Dedifferentiated amniotic fluid mesenchymal stem cell (primary cell): ENCODE data around the gene RAB5IF.
A peak's percentile ranks its signal among the peaks of the same experiment; 100 is the strongest.
"Not testable (repeated sequence)": the region's sequence is repeated elsewhere in the genome, so short reads cannot be mapped to it uniquely, and the experiment has no call there.

Experiments
- DNase-seq: peaks from one replicate; pipeline ENCODE4 v3.0.0-alpha.2; 2016; ENCODE audit errors: extremely low spot score

Gene RAB5IF

DNA sequence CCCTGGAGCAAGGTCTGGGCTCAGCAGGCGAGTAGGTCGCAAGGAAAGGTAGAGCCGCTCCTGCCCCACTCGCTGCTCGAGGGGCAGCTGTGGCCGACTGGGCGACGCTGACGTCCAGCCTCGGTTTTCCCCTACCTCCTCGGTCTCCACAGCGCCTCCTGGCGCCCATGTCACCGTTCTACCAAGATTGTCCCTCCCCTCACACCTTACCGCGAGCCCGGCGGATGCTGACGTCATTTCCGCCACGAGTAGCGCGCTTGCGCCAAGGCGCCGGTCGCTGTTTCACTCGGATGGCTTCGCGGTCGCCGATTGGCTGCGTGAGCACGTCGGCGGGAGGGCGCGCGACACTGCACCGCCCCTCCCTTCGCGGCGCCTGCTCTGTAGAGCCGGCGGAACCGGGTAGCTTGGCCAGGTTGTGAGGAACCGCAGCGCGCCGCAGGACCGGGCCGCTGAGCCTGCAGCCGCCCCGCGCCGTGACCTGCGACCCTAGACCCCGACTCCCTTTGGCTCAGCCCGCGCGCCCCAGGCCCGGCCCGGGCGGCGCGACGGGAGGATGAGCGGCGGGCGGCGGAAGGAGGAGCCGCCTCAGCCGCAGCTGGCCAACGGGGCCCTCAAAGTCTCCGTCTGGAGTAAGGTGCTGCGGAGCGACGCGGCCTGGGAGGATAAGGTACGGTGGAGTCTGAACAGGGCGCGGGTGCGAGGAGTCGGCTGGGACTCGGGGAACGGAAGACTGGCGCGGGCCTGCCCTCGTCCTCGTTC is at the start of gene RAB5IF:
RAB5IF (plus strand) TSS at position 381 of the 759 bp plus-strand sequence; CDS start at position 554, 173 bp downstream.
- peak; percentile 97 for DNase-seq

DNA sequence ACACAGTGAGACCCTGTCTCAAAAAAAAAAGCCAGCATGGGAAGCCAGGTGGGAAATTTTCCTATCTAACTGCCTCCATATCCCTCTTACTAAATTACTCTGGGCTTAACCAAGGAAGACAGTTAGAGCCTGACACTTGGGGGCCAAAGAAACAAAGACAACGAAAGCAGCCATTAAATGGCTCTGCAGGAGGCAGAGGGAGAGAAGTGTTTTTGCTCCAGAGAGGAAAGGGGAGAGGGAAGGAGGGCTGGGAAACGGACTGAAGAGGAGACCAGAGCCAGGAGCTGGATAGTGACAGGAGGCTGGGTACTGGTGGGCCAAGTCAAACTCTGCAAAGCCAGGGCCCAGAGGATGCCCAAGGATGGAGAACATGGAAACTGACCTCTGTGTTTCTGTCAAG is 42.9 kb upstream of the RAB5IF start:
- DNase-seq: no peak

GRCh38 chr20:36563374-36563773 is 42.2 kb upstream of the RAB5IF start:
- DNase-seq: no peak

DNA sequence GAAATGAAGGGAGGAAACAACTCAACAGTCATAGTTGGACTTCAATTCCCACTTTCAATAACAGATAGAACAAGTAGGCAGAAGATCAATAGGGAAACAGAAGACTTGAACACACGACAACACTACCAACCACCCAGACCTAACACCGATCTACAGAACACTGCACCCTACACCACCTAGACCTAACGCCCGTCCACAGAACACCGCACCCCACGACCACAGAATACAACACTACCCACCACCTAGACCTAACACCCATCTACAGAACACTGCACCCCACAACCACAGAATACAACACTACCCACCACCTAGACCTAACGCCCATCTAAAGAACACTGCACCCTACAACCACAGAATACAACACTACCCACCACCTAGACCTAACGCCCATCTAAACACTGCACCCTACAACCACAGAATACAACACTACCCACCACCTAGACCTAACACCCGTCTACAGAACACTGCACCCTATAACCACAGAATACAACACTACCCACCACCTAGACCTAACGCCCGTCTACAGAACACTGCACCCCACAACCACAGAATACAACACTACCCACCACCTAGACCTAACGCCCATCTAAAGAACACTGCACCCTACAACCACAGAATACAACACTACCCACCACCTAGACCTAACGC is 41.4 kb upstream of the RAB5IF start:
- DNase-seq: not testable (repeated sequence)

DNA sequence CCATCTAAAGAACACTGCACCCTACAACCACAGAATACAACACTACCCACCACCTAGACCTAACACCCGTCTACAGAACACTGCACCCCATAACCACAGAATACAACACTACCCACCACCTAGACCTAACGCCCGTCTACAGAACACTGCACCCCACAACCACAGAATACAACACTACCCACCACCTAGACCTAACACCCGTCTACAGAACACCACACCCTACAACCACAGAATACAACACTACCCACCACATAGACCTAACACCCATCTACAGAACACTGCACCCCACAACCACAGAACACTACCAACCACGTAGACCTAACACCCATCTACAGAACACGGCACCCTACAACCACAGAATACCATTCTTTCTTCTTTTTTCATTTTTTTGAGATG is 40.9 kb upstream of the RAB5IF start:
- not testable (repeated sequence) for DNase-seq

- DNase-seq: no peak
These were observed 40.1 kb upstream of the RAB5IF start for GRCh38 chr20:36565520-36565919.

DNA sequence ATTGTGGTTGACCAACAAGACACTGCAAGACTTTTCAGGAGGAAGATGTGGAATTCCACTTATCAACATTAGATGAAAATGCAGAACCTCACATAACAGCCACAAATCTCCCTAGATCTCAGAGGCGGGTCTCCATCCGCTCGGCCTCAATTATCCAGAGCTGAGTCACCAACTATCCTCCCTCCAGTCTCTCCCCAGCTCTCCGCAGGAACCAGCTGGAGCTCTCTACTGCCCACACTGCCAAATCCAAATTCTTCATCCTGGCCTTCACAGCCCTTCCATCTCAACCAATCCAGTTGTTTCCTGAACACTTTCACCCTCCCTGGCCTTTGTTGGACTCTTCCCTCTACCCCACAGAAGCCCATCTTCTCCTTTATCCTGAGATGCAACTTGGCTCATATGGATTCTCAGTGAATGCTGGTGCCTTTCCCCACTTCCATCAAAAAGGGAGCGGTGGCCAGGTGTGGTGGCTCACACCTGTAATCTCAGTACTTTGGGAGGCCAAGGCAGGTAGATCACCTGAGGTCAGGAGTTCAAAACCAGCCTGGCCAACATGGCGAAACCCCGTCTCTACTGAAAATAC is 35.6 kb upstream of the RAB5IF start:
- DNase-seq: peak; percentile 45

DNA sequence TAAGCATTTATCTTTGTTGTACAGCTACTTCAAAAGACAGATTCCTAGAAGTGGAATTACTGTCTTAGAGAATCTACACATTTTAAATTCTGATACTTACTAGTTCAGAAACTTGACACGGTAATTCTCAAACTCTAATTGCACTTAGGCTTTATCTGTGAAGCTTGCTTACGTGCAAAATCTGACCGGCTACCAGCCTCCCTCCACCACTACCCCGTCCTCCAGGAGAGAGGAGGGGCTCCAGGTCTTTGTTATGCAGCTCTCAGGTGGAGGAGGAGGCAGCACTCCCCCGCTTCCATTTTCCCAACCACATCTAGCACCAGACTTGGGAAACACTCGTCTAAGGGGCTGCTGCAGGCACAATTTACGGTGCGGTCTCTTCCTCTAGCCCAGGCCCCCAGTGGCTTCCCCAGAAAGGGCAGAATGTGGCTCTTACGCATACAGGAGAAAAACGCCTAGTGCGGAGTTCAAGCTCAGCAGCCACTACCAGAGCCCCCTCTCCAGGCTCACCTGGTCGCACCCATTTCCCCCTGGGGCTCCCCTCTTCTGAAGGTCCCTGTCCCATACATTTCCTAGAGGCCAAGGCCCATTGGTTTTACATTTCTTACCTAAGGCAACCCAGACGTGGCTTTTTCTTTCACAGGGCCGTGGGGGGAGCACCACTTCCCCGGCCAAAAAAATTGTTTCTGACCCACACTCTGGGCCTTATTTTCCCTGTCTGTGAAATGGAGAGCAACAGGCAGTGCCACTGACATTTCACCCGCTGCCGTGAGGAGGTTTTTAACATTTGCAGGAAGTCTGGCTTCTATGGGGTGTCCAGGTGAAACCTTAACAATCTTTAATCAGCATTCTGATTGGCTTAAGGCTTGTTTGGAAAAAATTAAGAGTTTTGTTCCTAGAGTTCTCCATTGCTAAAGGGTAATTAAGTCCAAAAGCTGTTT is 33.7 kb upstream of the RAB5IF start:
- DNase-seq: no peak

- no peak for DNase-seq
These were observed 32.9 kb upstream of the RAB5IF start for GRCh38 chr20:36572701-36573102.

GRCh38 chr20:36573103-36573797 is 32.3 kb upstream of the RAB5IF start, which contains the start of gene TGIF2:
Gene TGIF2 (plus strand): TSS chr20:36573597. CDS start chr20:36578775, 5,178 bp downstream.
- DNase-seq: no peak

DNA sequence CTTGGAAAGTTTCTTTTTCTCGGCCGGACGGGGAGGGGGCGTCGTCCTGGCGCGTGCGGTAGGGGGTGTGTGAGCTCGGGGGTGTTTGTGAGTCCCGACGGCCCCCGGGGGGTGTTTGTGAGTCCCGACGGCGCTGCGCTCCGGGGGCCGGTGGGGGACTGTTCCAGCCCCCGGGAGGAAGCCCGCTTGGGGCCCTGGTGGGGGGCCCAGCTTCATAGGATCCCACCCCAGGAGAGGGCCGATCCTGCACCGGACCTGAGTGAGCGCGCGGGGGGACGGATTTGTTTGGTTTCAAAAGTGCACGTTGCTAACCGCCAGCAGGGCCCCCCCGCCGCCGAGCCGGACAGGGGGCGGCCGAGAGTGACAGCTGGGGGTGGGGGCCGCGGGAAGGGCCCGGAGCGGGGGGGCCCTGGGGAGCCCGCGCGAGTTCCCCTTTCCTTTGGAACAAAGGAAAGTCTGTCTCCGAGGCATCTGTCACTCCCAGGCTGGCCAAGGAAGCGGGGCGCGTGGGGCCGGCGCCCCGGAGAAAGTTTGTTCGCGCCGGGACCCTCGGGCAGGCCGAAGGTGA is 31.7 kb upstream of the RAB5IF start:
- DNase-seq: no peak

DNA sequence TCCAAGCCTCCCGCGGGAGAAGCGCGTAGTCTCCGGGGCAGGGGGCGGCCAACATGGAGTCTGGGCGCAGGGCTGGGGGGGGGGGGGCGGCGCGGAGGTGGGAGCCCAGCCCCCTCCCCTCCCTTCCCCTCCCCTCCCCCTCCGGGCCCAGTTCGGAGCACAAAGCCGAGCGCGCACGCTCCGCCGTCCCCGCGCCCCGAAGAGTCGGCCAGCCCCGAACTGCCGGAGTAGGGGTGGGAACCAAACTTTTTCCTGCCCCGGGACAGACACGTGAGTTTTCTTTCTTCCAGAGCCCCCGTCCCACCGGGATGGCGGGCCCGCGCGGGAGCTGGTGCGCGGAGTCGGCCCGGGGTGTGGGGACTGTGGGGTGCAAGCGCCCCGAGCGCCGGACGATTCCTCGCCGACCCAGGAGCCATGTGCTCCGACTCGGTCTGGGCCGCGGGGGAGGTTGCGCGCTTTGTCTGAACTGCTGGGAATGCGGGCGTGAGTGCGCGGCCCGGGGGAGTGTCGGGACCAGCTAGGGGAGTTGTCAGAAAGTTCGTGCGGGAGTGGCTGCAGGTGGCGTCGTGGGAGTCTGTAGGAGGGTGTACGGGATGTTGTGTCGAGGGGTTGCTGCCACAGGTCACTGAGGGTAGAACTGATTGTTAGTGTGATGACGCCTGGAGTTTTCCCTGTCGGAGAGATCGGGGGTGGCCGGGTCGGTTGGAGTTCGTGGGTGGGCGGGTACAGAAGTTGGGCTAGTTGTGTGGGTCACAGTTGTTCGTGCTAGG is 31.0 kb upstream of the RAB5IF start:
- no peak for DNase-seq

- DNase-seq: no peak
These were observed 29.5 kb upstream of the RAB5IF start for GRCh38 chr20:36576081-36576445.

- no peak for DNase-seq
These were observed 27.1 kb upstream of the RAB5IF start for GRCh38 chr20:36578356-36579041.

- no peak for DNase-seq
These were observed 25.5 kb upstream of the RAB5IF start for GRCh38 chr20:36579996-36580545.

- no peak for DNase-seq
These were observed 23.3 kb upstream of the RAB5IF start for GRCh38 chr20:36582322-36582721.

DNA sequence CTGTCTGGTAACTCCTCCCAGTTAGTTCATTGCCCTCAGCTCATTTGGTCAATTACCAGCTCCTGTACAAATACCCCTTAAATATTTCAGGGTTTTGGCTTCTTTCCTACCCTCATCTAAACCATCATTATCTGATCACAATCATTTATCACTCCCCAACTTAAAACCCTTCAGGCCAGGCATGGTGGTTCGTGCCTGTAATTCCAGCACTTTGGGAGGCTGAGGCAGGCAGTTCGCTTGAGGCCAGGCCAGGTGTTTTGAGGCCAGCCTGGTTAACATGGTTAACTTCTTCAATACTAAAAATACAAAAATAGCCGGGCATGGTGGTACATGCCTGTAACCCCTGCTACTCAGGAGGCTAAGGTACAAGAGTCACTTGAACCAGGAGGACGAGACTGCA is 22.8 kb upstream of the RAB5IF start:
- no peak for DNase-seq

GRCh38 chr20:36584018-36584481 is 21.5 kb upstream of the RAB5IF start:
- no peak for DNase-seq
